ENCODE measurements around the gene APAF1.

Gene APAF1

GRCh38 chr12:98741556-98742265, 96.6 kb downstream of the APAF1 start:
- in situ Hi-C loops (cut with MboI; ENCODE audit: low pct_unique_long_range_greater_than_20kb, low sequenced_read_pairs, unreplicated experiment): no loop called here
- no peak for DNase-seq (ENCODE audit: low spot score)

DNA sequence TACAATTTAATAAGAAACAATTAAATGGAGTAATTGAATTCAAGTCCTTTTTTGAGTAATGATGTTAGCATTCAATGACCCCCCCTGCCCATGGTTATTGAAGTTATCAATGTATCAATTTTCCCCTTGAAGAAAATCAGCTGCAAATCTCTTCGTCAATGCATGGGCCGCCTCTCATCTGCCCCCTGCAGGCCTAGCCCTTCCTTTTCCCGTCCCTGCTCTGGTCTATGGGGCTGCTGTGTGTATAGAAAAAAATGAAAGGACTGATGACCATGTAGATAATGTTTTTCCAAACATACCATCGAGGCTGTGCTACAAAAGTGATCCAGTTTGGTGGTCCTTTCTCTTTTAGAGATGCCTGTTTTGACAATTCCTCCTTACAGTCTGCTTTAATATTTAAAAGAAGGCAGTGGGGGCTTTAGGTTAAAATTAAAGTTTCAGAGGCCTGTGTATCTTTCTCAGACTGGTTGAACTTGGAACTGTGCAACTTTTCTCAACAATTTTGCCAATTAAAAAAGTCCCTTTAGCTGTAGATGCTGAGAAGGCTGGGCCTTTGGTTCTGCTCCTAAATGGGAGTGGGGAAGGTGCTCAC, 98.4 kb downstream of the APAF1 start:
- TF ChIP-seq CTCF (IDR thresholded peaks at IDR 0.05; ENCODE audit: extremely low read depth, insufficient read depth, missing control alignments): peak; percentile 69
- DNase-seq (ENCODE audit: low spot score): peak; percentile 45
- in situ Hi-C loops (cut with MboI; ENCODE audit: low pct_unique_long_range_greater_than_20kb, low sequenced_read_pairs, unreplicated experiment): no loop called here

More at GRCh38 chr12:98741556-98742265, 96.6 kb downstream of the APAF1 start:
- TF ChIP-seq CTCF (IDR thresholded peaks at IDR 0.05; ENCODE audit: extremely low read depth, insufficient read depth, missing control alignments): no peak

DNA sequence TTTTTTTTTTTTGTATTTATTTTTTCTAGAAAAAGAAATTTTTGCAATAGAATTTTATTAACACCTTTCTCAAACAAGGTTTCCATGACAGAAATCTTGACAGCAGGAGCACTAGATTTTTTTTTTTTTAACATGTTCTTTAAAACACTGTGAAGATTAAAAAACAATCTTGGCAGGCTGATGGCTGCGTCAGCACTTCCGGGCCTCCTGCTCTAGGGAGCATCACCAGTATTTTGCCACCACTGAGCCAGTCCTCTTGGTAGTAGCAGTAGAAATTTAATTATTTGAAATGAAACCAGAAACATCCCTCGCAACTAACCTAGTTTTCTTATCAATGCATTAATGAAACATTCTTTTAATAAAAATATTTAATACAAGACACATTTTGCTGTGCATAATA, 99.6 kb downstream of the APAF1 start:
- in situ Hi-C loops (cut with MboI; ENCODE audit: low pct_unique_long_range_greater_than_20kb, low sequenced_read_pairs, unreplicated experiment): no loop called here
- no peak for DNase-seq (ENCODE audit: low spot score)
- TF ChIP-seq CTCF (IDR thresholded peaks at IDR 0.05; ENCODE audit: extremely low read depth, insufficient read depth, missing control alignments): no peak

GRCh38 chr12:98745578-98746391, 100.7 kb downstream of the APAF1 start:
- DNase-seq (ENCODE audit: low spot score): peak; percentile 30
- TF ChIP-seq CTCF (IDR thresholded peaks at IDR 0.05; ENCODE audit: extremely low read depth, insufficient read depth, missing control alignments): no peak
- in situ Hi-C loops (cut with MboI; ENCODE audit: low pct_unique_long_range_greater_than_20kb, low sequenced_read_pairs, unreplicated experiment): no loop called here

DNA sequence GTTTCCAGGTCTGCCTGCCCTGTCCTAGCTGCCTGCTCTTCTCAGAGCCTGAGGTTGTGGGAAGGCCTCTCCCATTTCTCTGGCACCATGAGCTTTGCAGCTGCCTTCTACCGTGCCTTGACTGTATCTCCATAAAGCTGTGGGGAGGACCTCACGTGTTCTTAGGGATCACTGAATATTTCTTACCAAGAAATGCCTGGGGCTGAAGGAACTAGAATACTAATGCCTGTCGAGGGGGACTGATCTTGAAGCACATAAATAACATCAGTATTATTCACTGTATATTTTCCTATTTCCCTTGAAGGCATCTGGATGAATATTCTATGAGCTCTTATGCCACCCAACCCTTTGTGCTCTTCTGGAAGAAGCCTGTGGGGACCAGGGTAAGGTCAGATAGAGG, 103.4 kb downstream of the APAF1 start:
- no peak for DNase-seq (ENCODE audit: low spot score)
- TF ChIP-seq CTCF (IDR thresholded peaks at IDR 0.05; ENCODE audit: extremely low read depth, insufficient read depth, missing control alignments): no peak
- in situ Hi-C loops (cut with MboI; ENCODE audit: low pct_unique_long_range_greater_than_20kb, low sequenced_read_pairs, unreplicated experiment): no loop called here

- TF ChIP-seq CTCF (IDR thresholded peaks at IDR 0.05; ENCODE audit: extremely low read depth, insufficient read depth, missing control alignments): no peak
- in situ Hi-C loops (cut with MboI; ENCODE audit: low pct_unique_long_range_greater_than_20kb, low sequenced_read_pairs, unreplicated experiment): no loop called here
- no peak for DNase-seq (ENCODE audit: low spot score)
These were observed 105.4 kb downstream of the APAF1 start for GRCh38 chr12:98750511-98750910.

Measured in GM13977 (cell line).